ENCODE results near the gene REEP1.
"Not testable (repeated sequence)": the region's sequence is repeated elsewhere in the genome, so short reads cannot be mapped to it uniquely, and the experiment has no call there.

The REEP1 gene

GRCh38 chr2:86218124-86218523 is 119.3 kb downstream of the REEP1 start:
- DNase-seq, result no peak

GRCh38 chr2:86216575-86217555 is 120.6 kb downstream of the REEP1 start:
- DNase-seq, result peak; percentile 77

GRCh38 chr2:86214503-86214832 is 123.0 kb downstream of the REEP1 start:
- no peak for DNase-seq

GRCh38 chr2:86213699-86214502 is 123.5 kb downstream of the REEP1 start:
- DNase-seq, result peak; percentile 82

- DNase-seq, result no peak
Measured at GRCh38 chr2:86213056-86213455, 124.4 kb downstream of the REEP1 start.

GRCh38 chr2:86211796-86212188 is 125.6 kb downstream of the REEP1 start:
- DNase-seq, result no peak

- DNase-seq, result no peak
Measured at GRCh38 chr2:86211033-86211795, 126.2 kb downstream of the REEP1 start.

GRCh38 chr2:86204458-86204857 is 133.0 kb downstream of the REEP1 start:
- DNase-seq, result no peak

GRCh38 chr2:86203614-86204013 is 133.8 kb downstream of the REEP1 start:
- no peak for DNase-seq

- DNase-seq, result no peak
Measured at GRCh38 chr2:86202702-86203101, 134.7 kb downstream of the REEP1 start.

GRCh38 chr2:86202336-86202692 is 135.1 kb downstream of the REEP1 start:
- no peak for DNase-seq

GRCh38 chr2:86201671-86202335 is 135.6 kb downstream of the REEP1 start:
- DNase-seq, result peak; percentile 49

- not testable (repeated sequence) for DNase-seq
Measured at GRCh38 chr2:86200564-86200963, 136.9 kb downstream of the REEP1 start.

GRCh38 chr2:86199834-86200177 is 137.6 kb downstream of the REEP1 start:
- peak; percentile 24 for DNase-seq

GRCh38 chr2:86195808-86196387 is 141.5 kb downstream of the REEP1 start:
- no peak for DNase-seq

- peak; percentile 98 for DNase-seq
Measured at GRCh38 chr2:86195055-86195807, 142.2 kb downstream of the REEP1 start, which contains the start of gene IMMT. Gene IMMT, minus strand, starts transcription at chr2:86195462. Its CDS starts 80 bp downstream, at chr2:86195382.

- peak; percentile 99 for DNase-seq
Measured at GRCh38 chr2:86194751-86195054, 142.7 kb downstream of the REEP1 start.

GRCh38 chr2:86193901-86194567 is 143.4 kb downstream of the REEP1 start:
- DNase-seq, result peak; percentile 70

- peak; percentile 71 for DNase-seq
Measured at GRCh38 chr2:86189782-86190416, 147.5 kb downstream of the REEP1 start.

GRCh38 chr2:86186431-86186830 is 151.0 kb downstream of the REEP1 start:
- no peak for DNase-seq

All from hematopoietic multipotent progenitor cell treated with erythropoietin and hydrocortisone succinate and interleukin-3 and kit ligand, for 6 days (in vitro differentiated cells).